Ascending aorta (tissue), 2 donors: ENCODE results near the gene TMEM131L. TPM values are rescaled to one million over a fixed set of nuclear protein-coding genes. Genes with fewer than 3 reads are reported as not detected.
"Not testable (repeated sequence)": the region's sequence is repeated elsewhere in the genome, so short reads cannot be mapped to it uniquely, and the experiment has no call there.

Source experiments
- DNase-seq, 2 donors: peaks; one replicate each; pipeline ENCODE4 v3.0.0-alpha.2; 2019; ENCODE audit warnings: low spot score in 2 of 2
- H3K27ac ChIP-seq, 2 donors: fragments of 200-600 bp; sonication (generic); one replicate each; pipeline ENCODE4 v1.5.1; 2016 to 2017; ENCODE audit warnings: mild to moderate bottlenecking in 1 of 2
- H3K27me3 ChIP-seq: fragments of 200-600 bp; sonication (generic); one replicate; pipeline ENCODE4 v1.5.1; 2017
- H3K36me3 ChIP-seq, 2 donors: fragments of 200-600 bp; sonication (generic); one replicate each; pipeline ENCODE4 v1.5.1; 2016
- H3K4me1 ChIP-seq, 2 donors: fragments of 200-600 bp; sonication (generic); one replicate each; pipeline ENCODE4 v1.5.1; 2016 to 2017; ENCODE audit warnings: mild to moderate bottlenecking in 1 of 2
- H3K4me3 ChIP-seq, 2 donors: fragments of 200-600 bp; sonication (generic); one replicate each; pipeline ENCODE4 v1.5.1; 2016 to 2017; ENCODE audit warnings: mild to moderate bottlenecking in 1 of 2
- H3K9me3 ChIP-seq, 2 donors: fragments of 200-600 bp; sonication (generic); one replicate each; pipeline ENCODE4 v1.5.1; 2016
- CTCF ChIP-seq, 3 experiments: fragments of 200-600 bp in 2 of 3; fragments of 450-650 bp in 1 of 3; sonication (generic) in 2 of 3; IDR thresholded peaks; one replicate each; pipeline ENCODE4 v1.5.1; 2016 to 2019; ENCODE audit warnings: antibody characterized with exemption in 3 of 3, mild to moderate bottlenecking in 1 of 3, moderate library complexity in 1 of 3
- intact Hi-C: fragments of 100-400 bp; cut with DNase I; formaldehyde crosslinking; loops from one replicate; pipeline ENCODE4 v1.15.1; 2023
- total RNA-seq: library from RNA; depleted of rRNA; stranded (reverse); fragments of >200 nt; gene quantifications from one replicate; pipeline ENCODE4 v1.1.0, GENCODE V29; 2016

Gene TMEM131L
- total RNA-seq, 1 donor from 2014 or later: 6.9 TPM

GRCh38 chr4:153440475-153440874 lies 25.7 kb upstream of the TMEM131L start:
- TF ChIP-seq CTCF (IDR thresholded peaks at IDR 0.05): no peak
- intact Hi-C loops: no loop called here

GRCh38 chr4:153447175-153447905 lies 18.8 kb upstream of the TMEM131L start:
- intact Hi-C loops: no loop called here
- H3K36me3 ChIP-seq: no peaks in the 10 kb centered on the region
- no peaks in the 10 kb centered on the region for H3K27me3 ChIP-seq
- no peaks in the 10 kb centered on the region for H3K9me3 ChIP-seq
- peak overlapping the region; percentile 42 to 58 for H3K27ac ChIP-seq
- H3K4me1 ChIP-seq: peaks cover 0 to 13% of the 10 kb centered on the region in 2 donors
- DNase-seq: no peak
- H3K4me3 ChIP-seq: peak overlapping the region; percentile 32 to 52
- TF ChIP-seq CTCF (IDR thresholded peaks at IDR 0.05): no peak

More at GRCh38 chr4:153440475-153440874, 25.7 kb upstream of the TMEM131L start:
- Histone ChIP-seq H3K27me3 (no peaks in the 10 kb centered on the region), H3K9me3 (no peaks in the 10 kb centered on the region), H3K4me1 (no peaks in the 10 kb centered on the region), H3K36me3 (no peaks in the 10 kb centered on the region), H3K27ac (no peak overlapping the region), H3K4me3 (no peak overlapping the region)
- no peak for DNase-seq

GRCh38 chr4:153448003-153448731 lies 18.0 kb upstream of the TMEM131L start:
- intact Hi-C loops: no loop called here
- DNase-seq: no peak
- Histone ChIP-seq H3K4me3 (peak overlapping the region; percentile 32 to 52), H3K27me3 (no peaks in the 10 kb centered on the region), H3K36me3 (no peaks in the 10 kb centered on the region), H3K27ac (peak overlapping the region; percentile 42 to 58), H3K9me3 (no peaks in the 10 kb centered on the region), H3K4me1 (peaks cover 0 to 13% of the 10 kb centered on the region in 2 donors)
- no peak for TF ChIP-seq CTCF (IDR thresholded peaks at IDR 0.05)

- intact Hi-C loops: no loop called here
- Histone ChIP-seq H3K4me1 (peaks cover 0 to 13% of the 10 kb centered on the region in 2 donors), H3K4me3 (no peak overlapping the region), H3K36me3 (no peaks in the 10 kb centered on the region), H3K9me3 (no peaks in the 10 kb centered on the region), H3K27ac (peak overlapping the region in 1 of 2 donors; percentile 11), H3K27me3 (no peaks in the 10 kb centered on the region)
- DNase-seq: no peak
- no peak for TF ChIP-seq CTCF (IDR thresholded peaks at IDR 0.05)
Measured at GRCh38 chr4:153449338-153449737, 16.8 kb upstream of the TMEM131L start.

- Histone ChIP-seq H3K4me1 (peaks cover 0 to 13% of the 10 kb centered on the region in 2 donors), H3K9me3 (no peaks in the 10 kb centered on the region), H3K4me3 (no peak overlapping the region), H3K27me3 (no peaks in the 10 kb centered on the region), H3K27ac (no peak overlapping the region), H3K36me3 (no peaks in the 10 kb centered on the region)
- intact Hi-C loops: no loop called here
- no peak for DNase-seq
- no peak for TF ChIP-seq CTCF (IDR thresholded peaks at IDR 0.05)
Measured at GRCh38 chr4:153450544-153450917, 15.6 kb upstream of the TMEM131L start.

- intact Hi-C loops: not testable (repeated sequence)
- H3K4me1 ChIP-seq: peaks cover 0 to 13% of the 10 kb centered on the region in 2 donors
Measured at GRCh38 chr4:153451145-153451544, 15.0 kb upstream of the TMEM131L start.

More at GRCh38 chr4:153451145-153451544, 15.0 kb upstream of the TMEM131L start:
- H3K27me3 ChIP-seq, H3K9me3 ChIP-seq, H3K4me3 ChIP-seq, H3K36me3 ChIP-seq, H3K27ac ChIP-seq, DNase-seq: not testable (repeated sequence)
